Measurements from ENCODE around the gene OSBPL8.

OSBPL8 gene

DNA sequence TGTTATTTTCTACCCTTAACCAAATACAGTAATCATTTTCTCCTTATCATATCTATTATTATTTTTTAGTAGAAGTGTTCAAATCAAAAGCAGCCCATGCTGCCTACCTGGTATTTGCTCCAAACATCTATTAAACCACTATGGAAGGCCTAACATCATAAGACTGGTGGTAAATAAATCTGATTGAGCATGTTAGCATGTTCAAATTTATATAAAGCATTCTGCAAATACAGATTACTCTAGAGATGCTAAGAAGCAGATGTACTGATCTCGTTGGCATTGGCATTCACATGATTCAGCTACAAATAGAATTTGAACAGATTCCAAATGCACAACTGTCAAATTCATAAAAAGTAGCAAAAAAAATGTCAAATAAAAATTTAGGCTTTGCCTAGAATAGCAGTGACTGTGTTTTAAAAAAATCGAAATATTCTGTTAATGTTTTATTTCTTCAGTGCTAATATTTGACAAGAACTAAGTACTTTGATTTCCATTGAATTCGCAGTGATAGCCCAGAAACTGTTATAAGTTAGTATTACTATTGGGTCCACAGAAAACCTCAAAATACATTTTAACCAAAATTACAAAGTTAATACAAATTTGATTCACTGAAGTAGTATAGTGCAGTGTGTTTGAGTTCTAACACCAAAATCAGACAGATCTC, 9.4 kb upstream of the OSBPL8 start:
- Histone ChIP-seq H3K4me1 (ENCODE audit: insufficient read depth, low read length, severe bottlenecking) (peaks cover 7% of the 10 kb centered on the region), H3K9ac (ENCODE audit: low read length) (no peak overlapping the region), H3F3A (ENCODE audit: insufficient read depth, low read length) (no peaks in the 10 kb centered on the region), H2AFZ (ENCODE audit: low read length) (no peak overlapping the region), H3K4me3 (ENCODE audit: low read depth, low read length, poor library complexity, severe bottlenecking) (no peak overlapping the region), H3K36me3 (ENCODE audit: insufficient read depth, low read length) (no peaks in the 10 kb centered on the region), H3K27ac (ENCODE audit: low read depth, low read length, poor library complexity, severe bottlenecking) (no peak overlapping the region), H3K4me2 (ENCODE audit: low read length) (no peak overlapping the region), H4K20me1 (ENCODE audit: insufficient read depth, low read length) (no peaks in the 10 kb centered on the region), H3K9me2 (ENCODE audit: low read depth, low read length) (no peaks in the 10 kb centered on the region), H3K27me3 (ENCODE audit: insufficient read depth, low read length) (no peaks in the 10 kb centered on the region), H3K9me3 (ENCODE audit: low read length) (no peaks in the 10 kb centered on the region), H3K79me2 (ENCODE audit: insufficient read depth, low read length) (no peaks in the 10 kb centered on the region)
- no peak for TF ChIP-seq EZH2 (IDR thresholded peaks at IDR 0.05; ENCODE audit: borderline replicate concordance, low read length)
- TF ChIP-seq, protein P1, sequence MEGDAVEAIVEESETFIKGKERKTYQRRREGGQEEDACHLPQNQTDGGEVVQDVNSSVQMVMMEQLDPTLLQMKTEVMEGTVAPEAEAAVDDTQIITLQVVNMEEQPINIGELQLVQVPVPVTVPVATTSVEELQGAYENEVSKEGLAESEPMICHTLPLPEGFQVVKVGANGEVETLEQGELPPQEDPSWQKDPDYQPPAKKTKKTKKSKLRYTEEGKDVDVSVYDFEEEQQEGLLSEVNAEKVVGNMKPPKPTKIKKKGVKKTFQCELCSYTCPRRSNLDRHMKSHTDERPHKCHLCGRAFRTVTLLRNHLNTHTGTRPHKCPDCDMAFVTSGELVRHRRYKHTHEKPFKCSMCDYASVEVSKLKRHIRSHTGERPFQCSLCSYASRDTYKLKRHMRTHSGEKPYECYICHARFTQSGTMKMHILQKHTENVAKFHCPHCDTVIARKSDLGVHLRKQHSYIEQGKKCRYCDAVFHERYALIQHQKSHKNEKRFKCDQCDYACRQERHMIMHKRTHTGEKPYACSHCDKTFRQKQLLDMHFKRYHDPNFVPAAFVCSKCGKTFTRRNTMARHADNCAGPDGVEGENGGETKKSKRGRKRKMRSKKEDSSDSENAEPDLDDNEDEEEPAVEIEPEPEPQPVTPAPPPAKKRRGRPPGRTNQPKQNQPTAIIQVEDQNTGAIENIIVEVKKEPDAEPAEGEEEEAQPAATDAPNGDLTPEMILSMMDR (IDR thresholded peaks at IDR 0.05; ENCODE audit: low read length): no peak

DNA sequence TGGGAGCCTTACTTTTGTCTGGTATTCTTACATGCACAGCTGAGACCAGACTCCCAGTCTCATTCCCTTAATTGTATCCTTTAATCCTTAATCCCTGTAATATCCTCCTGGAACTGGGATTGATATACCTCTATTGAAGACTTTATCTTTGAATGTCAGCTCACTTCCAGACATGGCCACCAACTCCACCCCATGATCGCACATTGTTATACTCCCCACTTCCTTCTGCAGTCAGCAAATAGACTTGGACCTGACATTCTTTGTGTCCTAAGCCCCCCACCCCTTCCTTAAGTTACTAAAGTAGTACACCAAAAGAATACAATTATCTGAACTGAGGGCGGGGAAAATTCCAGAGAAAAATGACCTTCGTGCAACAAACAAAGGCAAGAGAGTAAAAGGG, 8.6 kb upstream of the OSBPL8 start:
- Histone ChIP-seq H3K27me3 (ENCODE audit: insufficient read depth, low read length) (no peaks in the 10 kb centered on the region), H3K79me2 (ENCODE audit: insufficient read depth, low read length) (no peaks in the 10 kb centered on the region), H3K36me3 (ENCODE audit: insufficient read depth, low read length) (no peaks in the 10 kb centered on the region), H3K27ac (ENCODE audit: low read depth, low read length, poor library complexity, severe bottlenecking) (no peak overlapping the region), H4K20me1 (ENCODE audit: insufficient read depth, low read length) (no peaks in the 10 kb centered on the region), H3K4me1 (ENCODE audit: insufficient read depth, low read length, severe bottlenecking) (peaks cover 7% of the 10 kb centered on the region), H2AFZ (ENCODE audit: low read length) (no peak overlapping the region), H3K9ac (ENCODE audit: low read length) (no peak overlapping the region), H3K4me3 (ENCODE audit: low read depth, low read length, poor library complexity, severe bottlenecking) (no peak overlapping the region), H3K9me3 (ENCODE audit: low read length) (no peaks in the 10 kb centered on the region), H3K4me2 (ENCODE audit: low read length) (no peak overlapping the region), H3F3A (ENCODE audit: insufficient read depth, low read length) (no peaks in the 10 kb centered on the region), H3K9me2 (ENCODE audit: low read depth, low read length) (no peaks in the 10 kb centered on the region)
- TF ChIP-seq EZH2 (IDR thresholded peaks at IDR 0.05; ENCODE audit: borderline replicate concordance, low read length): no peak
- TF ChIP-seq, protein P1 (IDR thresholded peaks at IDR 0.05; ENCODE audit: low read length): no peak

DNA sequence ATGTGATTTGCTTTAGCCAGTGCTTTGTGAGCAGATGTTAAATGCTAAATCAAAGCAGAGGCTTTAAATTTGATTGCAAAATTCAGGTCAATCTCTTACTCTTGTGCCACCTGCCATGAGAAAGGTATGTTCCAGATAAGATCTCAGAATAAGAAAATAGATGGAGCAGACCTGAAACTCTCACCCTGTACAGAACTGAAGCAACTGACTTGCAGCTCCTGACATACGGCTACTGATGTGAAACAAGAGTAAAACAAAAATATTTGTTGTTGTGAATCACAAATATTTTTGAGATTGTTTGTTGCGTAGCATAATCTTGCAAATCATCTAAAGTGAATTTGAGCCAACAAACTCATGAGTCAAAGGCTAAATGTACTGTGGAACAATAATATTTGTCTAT, 3.5 kb upstream of the OSBPL8 start:
- TF ChIP-seq, protein P1 (IDR thresholded peaks at IDR 0.05; ENCODE audit: low read length): no peak
- TF ChIP-seq EZH2 (IDR thresholded peaks at IDR 0.05; ENCODE audit: borderline replicate concordance, low read length): no peak
- H3K27ac ChIP-seq (ENCODE audit: low read depth, low read length, poor library complexity, severe bottlenecking): no peak overlapping the region
- no peak overlapping the region for H2AFZ ChIP-seq (ENCODE audit: low read length)
- no peaks in the 10 kb centered on the region for H3K36me3 ChIP-seq (ENCODE audit: insufficient read depth, low read length)
- H3K9ac ChIP-seq (ENCODE audit: low read length): no peak overlapping the region
- H3K9me2 ChIP-seq (ENCODE audit: low read depth, low read length): no peaks in the 10 kb centered on the region
- no peaks in the 10 kb centered on the region for H3K9me3 ChIP-seq (ENCODE audit: low read length)
- no peaks in the 10 kb centered on the region for H3F3A ChIP-seq (ENCODE audit: insufficient read depth, low read length)
- no peak overlapping the region for H3K4me3 ChIP-seq (ENCODE audit: low read depth, low read length, poor library complexity, severe bottlenecking)
- peaks cover 30% of the 10 kb centered on the region for H3K4me1 ChIP-seq (ENCODE audit: insufficient read depth, low read length, severe bottlenecking)
- no peaks in the 10 kb centered on the region for H3K27me3 ChIP-seq (ENCODE audit: insufficient read depth, low read length)
- no peaks in the 10 kb centered on the region for H4K20me1 ChIP-seq (ENCODE audit: insufficient read depth, low read length)
- no peak overlapping the region for H3K4me2 ChIP-seq (ENCODE audit: low read length)
- H3K79me2 ChIP-seq (ENCODE audit: insufficient read depth, low read length): peaks cover 5% of the 10 kb centered on the region
